GM23248 (cell line): Measurements from ENCODE around the gene NMRK2. TPM values are rescaled to one million over a fixed set of nuclear protein-coding genes. Genes with fewer than 3 reads are reported as not detected.
"Not testable (repeated sequence)": the region's sequence is repeated elsewhere in the genome, so short reads cannot be mapped to it uniquely, and the experiment has no call there.

Source experiments
- DNase-seq: peaks from one replicate; pipeline ENCODE4 v3.0.0-alpha.2; 2015
- H2AFZ ChIP-seq: fragments of 200-600 bp; sonication (generic); 2 replicates; pipeline ENCODE4 v1.6.1; 2016; ENCODE audit warnings: antibody characterized with exemption
- H3F3A ChIP-seq: fragments of 200-600 bp; sonication (generic); 2 replicates; pipeline ENCODE4 v1.6.1; 2016; ENCODE audit warnings: mild to moderate bottlenecking, antibody characterized with exemption, mixed run types; ENCODE audit not compliant: insufficient read depth
- H3K27ac ChIP-seq: fragments of 200-600 bp; sonication (generic); 2 replicates; pipeline ENCODE4 v1.5.1; 2016; ENCODE audit warnings: mild to moderate bottlenecking
- H3K27me3 ChIP-seq: fragments of 200-600 bp; sonication (generic); replicated peaks from 2 replicates; pipeline ENCODE4 v1.6.1; 2016; ENCODE audit warnings: mild to moderate bottlenecking; ENCODE audit not compliant: insufficient read depth
- H3K36me3 ChIP-seq: fragments of 200-600 bp; sonication (generic); 2 replicates; pipeline ENCODE4 v1.6.1; 2016; ENCODE audit warnings: low read depth, mild to moderate bottlenecking
- H3K4me1 ChIP-seq: fragments of 200-600 bp; sonication (generic); 2 replicates; pipeline ENCODE4 v1.6.1; 2016; ENCODE audit warnings: mild to moderate bottlenecking; ENCODE audit not compliant: insufficient read depth
- H3K4me2 ChIP-seq: fragments of 200-600 bp; sonication (generic); one replicate; pipeline ENCODE4 v1.6.1; 2016; ENCODE audit warnings: mild to moderate bottlenecking; ENCODE audit not compliant: unreplicated experiment
- H3K4me3 ChIP-seq: fragments of 200-600 bp; sonication (generic); 2 replicates; pipeline ENCODE4 v1.5.1; 2016; ENCODE audit warnings: mild to moderate bottlenecking
- H3K79me2 ChIP-seq: fragments of 200-600 bp; sonication (generic); 2 replicates; pipeline ENCODE4 v1.6.1; 2016; ENCODE audit warnings: mild to moderate bottlenecking; ENCODE audit not compliant: insufficient read depth
- H3K9ac ChIP-seq: fragments of 200-600 bp; sonication (generic); 2 replicates; pipeline ENCODE4 v1.6.1; 2016; ENCODE audit warnings: mild to moderate bottlenecking
- H3K9me2 ChIP-seq: fragments of 200-600 bp; sonication (generic); 2 replicates; pipeline ENCODE4 v1.6.1; 2016; ENCODE audit warnings: mixed run types, mild to moderate bottlenecking, moderate library complexity; ENCODE audit not compliant: insufficient read depth
- H3K9me3 ChIP-seq: fragments of 200-600 bp; sonication (generic); one replicate; pipeline ENCODE4 v1.6.1; 2017; ENCODE audit warnings: low read depth
- H4K20me1 ChIP-seq: fragments of 200-600 bp; sonication (generic); 2 replicates; pipeline ENCODE4 v1.6.0; 2016; ENCODE audit not compliant: insufficient read depth
- EZH2 ChIP-seq: fragments of 200-600 bp; sonication (generic); IDR thresholded peaks from 2 replicates; pipeline ENCODE4 v1.6.1; 2018; ENCODE audit warnings: antibody characterized with exemption, mild to moderate bottlenecking; ENCODE audit not compliant: insufficient read depth, poor library complexity, severe bottlenecking
- EZH2phosphoT487 ChIP-seq: fragments of 200-600 bp; sonication (generic); IDR thresholded peaks from 2 replicates; pipeline ENCODE4 v1.6.1; 2018; ENCODE audit warnings: antibody characterized with exemption, moderate library complexity, mild to moderate bottlenecking, low read depth; ENCODE audit not compliant: insufficient read depth
- WGBS, 2 experiments: methylation state at CpG; one replicate each; pipeline ENCODE4 v1.1.6; 2015 to 2017; ENCODE audit warnings: low lambda C conversion rate in 2 of 2, low coverage in 1 of 2; ENCODE audit errors: missing lambda C conversion rate in 2 of 2; 5-methylcytosine and 5-hydroxymethylcytosine counted together
- in situ Hi-C: fragments of 300-500 bp; cut with MboI; formaldehyde crosslinking; loops from 2 replicates; pipeline ENCODE4 v1.15.0; 2020
- polyA plus RNA-seq: library from polyadenylated mRNA; unstranded; fragments of >200 nt; fragmentation: Nextera tagmentation; extraction: Ambion mirVana; gene quantifications from 2 replicates; pipeline ENCODE4 v1.2.1, GENCODE V29; 2016
- total RNA-seq: library from RNA; depleted of rRNA; stranded (reverse); fragments of >200 nt; shearing (Covaris generic); gene quantifications from 2 replicates; pipeline ENCODE4 v1.2.3, GENCODE V29; 2014

NMRK2 gene
- total and polyA plus RNA-seq, 2 experiments from 2014 or later, result not detected

DNA sequence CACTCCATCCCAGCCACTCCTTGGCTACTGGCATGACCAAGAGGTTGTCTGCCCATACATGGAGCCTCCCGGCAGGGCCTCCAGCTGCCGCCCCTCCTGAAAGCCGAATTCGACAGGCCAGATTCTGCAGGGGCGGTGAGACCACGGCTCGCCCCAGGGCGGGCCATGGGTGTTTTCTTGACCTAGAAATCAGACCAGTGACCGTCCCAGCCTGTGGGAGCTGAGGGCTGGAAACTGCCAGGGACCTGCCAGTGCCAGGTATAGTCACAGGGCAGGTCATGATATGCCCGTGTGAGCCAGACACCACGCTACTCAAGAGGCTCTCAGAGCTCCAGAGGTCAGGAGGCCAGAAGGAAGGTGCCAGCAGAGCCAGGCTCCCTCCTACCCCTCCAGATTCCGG lies 21.2 kb downstream of the NMRK2 start:
- no peak for DNase-seq
- peaks cover 3% of the 10 kb centered on the region; the same call in 1 of the 2 replicates for H4K20me1 ChIP-seq
- in situ Hi-C loops, result no loop called here

GRCh38 chr19:3955276-3955675 lies 22.4 kb downstream of the NMRK2 start:
- in situ Hi-C loops, H3K27ac ChIP-seq, H2AFZ ChIP-seq, H4K20me1 ChIP-seq, H3K9ac ChIP-seq, H3K4me2 ChIP-seq, H3K4me3 ChIP-seq, H3K27me3 ChIP-seq, H3K9me2 ChIP-seq, H3K4me1 ChIP-seq, H3K9me3 ChIP-seq, DNase-seq: not testable (repeated sequence)
- 80% methylated on average over 13 of the region's 13 CpGs for WGBS, 2 experiments
- Histone ChIP-seq H3K79me2 (peaks cover 53% of the 10 kb centered on the region), H3F3A (peaks cover 13% of the 10 kb centered on the region; the same call in 1 of the 2 replicates), H3K36me3 (peaks cover 17% of the 10 kb centered on the region; the same call in 1 of the 2 replicates)

More for the DNA sequence above, 21.2 kb downstream of the NMRK2 start:
- Histone ChIP-seq H3K27ac (no peak overlapping the region), H3K79me2 (peaks cover 42% of the 10 kb centered on the region), H3K9me2 (no peaks in the 10 kb centered on the region), H3K27me3 (no peaks in the 10 kb centered on the region), H3K4me1 (peaks cover 8% of the 10 kb centered on the region), H3K9ac (no peak overlapping the region), H3K9me3 (no peaks in the 10 kb centered on the region), H2AFZ (no peak overlapping the region), H3K36me3 (peaks cover 14% of the 10 kb centered on the region; the same call in 1 of the 2 replicates), H3K4me3 (no peak overlapping the region), H3F3A (peaks cover 13% of the 10 kb centered on the region; the same call in 1 of the 2 replicates), H3K4me2 (no peak overlapping the region)
- 76 to 79% methylated on average over 12 of the region's 12 CpGs for WGBS, 2 experiments
- no peak for TF ChIP-seq EZH2phosphoT487

GRCh38 chr19:3955688-3956087 lies 22.8 kb downstream of the NMRK2 start:
- no peak for DNase-seq
- H3K36me3 ChIP-seq, result peaks cover 18% of the 10 kb centered on the region; the same call in 1 of the 2 replicates
- no peak overlapping the region for H3K4me2 ChIP-seq
- H3K9me3 ChIP-seq, result no peaks in the 10 kb centered on the region
- no peak overlapping the region for H3K9ac ChIP-seq
- H3K9me2 ChIP-seq, result no peaks in the 10 kb centered on the region
- no peak overlapping the region for H3K27ac ChIP-seq
- H3K79me2 ChIP-seq, result peaks cover 57% of the 10 kb centered on the region
- peaks cover 3% of the 10 kb centered on the region; the same call in 1 of the 2 replicates for H4K20me1 ChIP-seq
- in situ Hi-C loops, result no loop called here
- no peaks in the 10 kb centered on the region for H3K27me3 ChIP-seq
- TF ChIP-seq EZH2, result no peak
- TF ChIP-seq EZH2phosphoT487, result no peak
- WGBS, 2 experiments, result 85 to 88% methylated on average over 10 of the region's 10 CpGs
- H3F3A ChIP-seq, result peaks cover 13% of the 10 kb centered on the region; the same call in 1 of the 2 replicates
- H3K4me1 ChIP-seq, result peaks cover 8% of the 10 kb centered on the region
- H3K4me3 ChIP-seq, result no peak overlapping the region
- H2AFZ ChIP-seq, result no peak overlapping the region

DNA sequence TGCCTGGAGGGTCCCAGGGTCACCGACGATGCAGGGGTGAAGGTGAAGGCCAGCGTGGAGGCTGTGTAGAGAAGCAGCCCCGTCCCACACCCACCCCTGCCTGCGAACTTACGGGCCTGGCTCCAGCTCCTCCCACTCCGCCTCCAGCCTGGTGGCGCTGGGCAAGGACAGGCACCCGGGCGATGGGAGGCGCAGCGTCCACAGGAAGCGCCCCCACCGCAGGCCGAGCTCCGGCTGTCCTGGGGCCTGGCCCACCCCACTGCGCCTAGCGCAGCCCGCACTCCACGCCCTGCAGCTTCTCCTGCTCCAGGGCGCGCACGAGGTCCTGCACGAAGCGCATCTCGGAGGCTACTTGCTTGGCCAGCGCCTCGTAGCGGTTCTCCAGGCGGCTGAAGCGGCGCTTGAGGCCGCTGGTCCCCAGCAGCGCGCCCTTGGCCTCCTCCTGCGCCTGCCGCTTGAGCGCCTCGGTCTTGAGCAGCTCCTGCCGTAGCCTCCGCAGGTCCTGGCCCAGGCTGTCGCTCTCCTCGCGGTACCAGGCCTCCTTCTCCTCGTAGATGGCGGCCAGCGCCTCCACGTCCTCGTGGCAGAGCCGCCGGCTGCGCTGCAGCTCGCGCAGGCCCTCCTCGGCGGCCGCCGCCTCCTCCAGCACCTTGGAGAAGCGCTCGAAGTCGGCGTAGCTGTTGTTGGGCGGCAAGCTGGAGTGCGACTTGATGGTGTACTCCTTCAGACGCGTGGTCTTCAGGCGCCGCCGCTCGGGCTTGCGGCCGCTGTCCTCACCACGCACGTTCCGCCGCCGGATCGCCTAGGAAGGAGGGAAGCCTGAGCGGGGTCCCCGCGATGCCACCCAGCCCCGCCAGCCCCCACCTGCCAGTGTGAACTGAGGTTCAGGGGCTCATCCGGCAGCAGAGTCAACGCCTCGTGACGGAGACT lies 26.2 kb downstream of the NMRK2 start:
- Histone ChIP-seq H2AFZ (no peak overlapping the region), H3K36me3 (peaks cover 33% of the 10 kb centered on the region; the same call in 1 of the 2 replicates)

More for the DNA sequence above, 26.2 kb downstream of the NMRK2 start:
- Histone ChIP-seq H3K27me3 (no peaks in the 10 kb centered on the region), H3K9me3 (no peaks in the 10 kb centered on the region), H4K20me1 (peaks cover 3% of the 10 kb centered on the region; the same call in 1 of the 2 replicates), H3K79me2 (peaks cover 90% of the 10 kb centered on the region), H3K4me1 (peaks cover 8% of the 10 kb centered on the region), H3K4me3 (no peak overlapping the region), H3K27ac (no peak overlapping the region), H3F3A (no peaks in the 10 kb centered on the region), H3K9ac (no peak overlapping the region), H3K9me2 (no peaks in the 10 kb centered on the region), H3K4me2 (no peak overlapping the region)
- in situ Hi-C loops, result no loop called here
- no peak for DNase-seq
- no peak for TF ChIP-seq EZH2phosphoT487
- TF ChIP-seq EZH2, result no peak
- 97 to 98% methylated on average over 34 to 86 of the region's 86 CpGs for whole genome bisulfite sequencing, 2 experiments
